Measurements from ENCODE around the gene ZFP69B. TPM values are rescaled to one million over a fixed set of nuclear protein-coding genes. Genes with fewer than 3 reads are reported as not detected.

Gene ZFP69B
- total RNA-seq, 4 donors from 2014 or later, result 0.66 to 0.91 (median 0.79) TPM

DNA sequence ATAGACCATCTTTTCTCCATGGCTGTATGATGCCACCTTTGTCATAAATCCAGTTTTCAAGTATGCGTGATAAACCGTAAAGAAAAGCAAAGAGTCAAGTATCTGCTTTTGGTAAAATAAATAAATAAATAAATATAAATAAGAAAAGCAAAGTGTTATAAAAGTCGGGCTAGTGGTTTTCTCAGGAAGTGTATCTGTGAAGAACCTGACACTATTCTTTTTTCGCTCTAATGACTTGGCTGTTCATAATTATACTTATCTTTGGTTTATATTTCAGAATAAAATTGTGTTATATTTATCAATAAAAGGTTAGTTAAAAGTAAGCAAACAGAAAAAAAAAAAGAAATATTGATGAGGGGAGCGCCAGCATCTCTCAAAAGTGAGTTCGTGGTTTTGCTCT is 57.7 kb downstream of the ZFP69B start:
- 63% methylated on average over 6 of the region's 6 CpGs for WGBS
- intact Hi-C loops (cut with DNase I), result no loop called here
- DNase-seq (ENCODE audit: extremely low spot score), result no peak

DNA sequence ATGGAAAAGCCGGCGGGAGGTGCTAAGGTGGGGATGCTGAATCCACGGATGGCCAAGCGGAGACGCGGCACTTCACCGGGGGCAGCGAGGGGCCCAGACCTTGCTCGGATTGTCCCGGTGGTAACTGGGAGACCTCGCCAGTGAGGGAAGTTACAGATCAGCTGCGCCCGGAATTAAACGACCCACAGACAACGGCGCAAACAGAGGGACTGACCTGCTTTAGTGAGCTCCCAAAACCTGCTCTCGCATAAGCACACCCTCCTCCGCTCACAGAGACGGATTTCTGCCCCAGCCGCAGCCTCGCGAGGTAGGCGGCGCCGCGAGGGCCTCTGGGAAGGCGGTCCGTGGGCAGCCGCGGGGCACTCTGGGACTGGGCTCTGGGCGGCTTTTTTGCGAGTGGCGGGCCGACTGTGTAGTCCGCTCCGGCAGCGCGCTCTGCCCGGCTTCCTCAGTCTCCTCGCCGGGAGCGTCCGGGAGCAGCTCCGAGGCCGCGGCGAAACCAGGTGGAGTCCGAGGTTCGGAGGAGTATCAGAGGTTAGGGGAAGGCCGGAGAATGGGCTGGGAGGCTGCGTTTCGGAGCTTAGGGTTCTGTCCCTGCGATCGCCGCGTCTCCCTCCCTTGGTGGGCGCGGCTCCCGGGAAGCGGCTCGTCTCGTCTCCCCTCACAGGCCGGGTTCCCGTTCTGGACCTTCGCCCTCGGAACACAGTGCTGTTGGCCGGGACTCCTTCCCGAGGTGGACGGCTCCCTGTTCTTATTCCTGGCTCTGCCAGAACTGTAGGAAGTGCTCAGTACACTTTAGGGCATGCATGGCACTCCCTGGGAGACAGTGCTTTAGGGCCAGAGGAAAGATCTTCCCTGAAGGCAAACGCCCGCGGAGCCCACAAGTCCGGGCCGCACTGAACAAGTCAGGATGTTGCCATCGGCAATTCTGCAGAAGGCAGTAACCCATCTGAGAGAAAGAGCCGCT is 58.4 kb downstream of the ZFP69B start, which contains the start of gene EXO5:
Gene EXO5, plus strand, starts transcription at position 393 of the 967 bp plus-strand sequence. CDS start 5,778 bp downstream, outside the sequence.
- no peak for TF ChIP-seq POLR2A (IDR thresholded peaks at IDR 0.05; ENCODE audit: low read depth)
- TF ChIP-seq EP300 (IDR thresholded peaks at IDR 0.05), result no peak
- TF ChIP-seq, protein P1, sequence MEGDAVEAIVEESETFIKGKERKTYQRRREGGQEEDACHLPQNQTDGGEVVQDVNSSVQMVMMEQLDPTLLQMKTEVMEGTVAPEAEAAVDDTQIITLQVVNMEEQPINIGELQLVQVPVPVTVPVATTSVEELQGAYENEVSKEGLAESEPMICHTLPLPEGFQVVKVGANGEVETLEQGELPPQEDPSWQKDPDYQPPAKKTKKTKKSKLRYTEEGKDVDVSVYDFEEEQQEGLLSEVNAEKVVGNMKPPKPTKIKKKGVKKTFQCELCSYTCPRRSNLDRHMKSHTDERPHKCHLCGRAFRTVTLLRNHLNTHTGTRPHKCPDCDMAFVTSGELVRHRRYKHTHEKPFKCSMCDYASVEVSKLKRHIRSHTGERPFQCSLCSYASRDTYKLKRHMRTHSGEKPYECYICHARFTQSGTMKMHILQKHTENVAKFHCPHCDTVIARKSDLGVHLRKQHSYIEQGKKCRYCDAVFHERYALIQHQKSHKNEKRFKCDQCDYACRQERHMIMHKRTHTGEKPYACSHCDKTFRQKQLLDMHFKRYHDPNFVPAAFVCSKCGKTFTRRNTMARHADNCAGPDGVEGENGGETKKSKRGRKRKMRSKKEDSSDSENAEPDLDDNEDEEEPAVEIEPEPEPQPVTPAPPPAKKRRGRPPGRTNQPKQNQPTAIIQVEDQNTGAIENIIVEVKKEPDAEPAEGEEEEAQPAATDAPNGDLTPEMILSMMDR (IDR thresholded peaks at IDR 0.05), result peak in 1 of 3 experiments; percentile 8
- TF ChIP-seq POLR2AphosphoS5 (IDR thresholded peaks at IDR 0.05), result peak; percentile 79 to 88
- H3K27ac ChIP-seq (replicated peaks in 1 of 4), result peak within 1 kb of the TSS; percentile 73 to 84 (median 78)
- no peaks in the 10 kb centered on the region for H3K36me3 ChIP-seq
- H3K4me3 ChIP-seq, result peak within 1 kb of the TSS; percentile 72 to 84 (median 76)
- peaks cover 16 to 22% (median 18%) of the 10 kb centered on the region in 4 donors for H3K4me1 ChIP-seq
- peaks cover 0 to 5% (median 0%) of the 10 kb centered on the region in 4 donors for H3K9me3 ChIP-seq
- 2% methylated on average over 21 of the region's 76 CpGs for WGBS
- intact Hi-C loops (cut with DNase I), result no loop called here
- peak; percentile 94 for DNase-seq (ENCODE audit: extremely low spot score)
- H3K27me3 ChIP-seq, result no peaks in the 10 kb centered on the region

More for the DNA sequence above, 57.7 kb downstream of the ZFP69B start:
- H3K27me3 ChIP-seq, result no peaks in the 10 kb centered on the region
- TF ChIP-seq POLR2AphosphoS5 (IDR thresholded peaks at IDR 0.05), result no peak
- TF ChIP-seq, protein P1 (IDR thresholded peaks at IDR 0.05), result no peak
- no peak for TF ChIP-seq EP300 (IDR thresholded peaks at IDR 0.05)
- no peak for TF ChIP-seq POLR2A (IDR thresholded peaks at IDR 0.05; ENCODE audit: low read depth)
- no peaks in the 10 kb centered on the region for H3K36me3 ChIP-seq
- H3K9me3 ChIP-seq, result peaks cover 0 to 11% (median under 1%) of the 10 kb centered on the region in 4 donors
- peak overlapping the region; percentile 73 to 84 (median 78) for H3K27ac ChIP-seq (replicated peaks in 1 of 4)
- H3K4me3 ChIP-seq, result peak overlapping the region; percentile 72 to 84 (median 76)
- peaks cover 16 to 22% (median 18%) of the 10 kb centered on the region in 4 donors for H3K4me1 ChIP-seq

Other genes with a start within 250 kb of the ZFP69B start
- gene TMCO2, start 202.5 kb upstream of the ZFP69B start, total RNA-seq, result not detected
- 10 to 100 TPM; 37.4 to 49.8 (median 48.9) TPM for gene ZMPSTE24, start 192.2 kb upstream of the ZFP69B start, total RNA-seq
- gene COL9A2, start 133.2 kb upstream of the ZFP69B start, total RNA-seq, result 1 to 10 TPM; 1.2 to 2.5 (median 1.7) TPM
- gene SMAP2, start 76.7 kb upstream of the ZFP69B start, total RNA-seq, result 10 to 100 TPM; 20.7 to 39.3 (median 29.2) TPM
- 1 to 10 TPM; 2.5 to 5.8 (median 4.4) TPM for gene ZFP69, start 26.8 kb downstream of the ZFP69B start, total RNA-seq
- gene EXO5, start 58.3 kb downstream of the ZFP69B start, total RNA-seq, result 10 to 100 TPM in 1 of 4 donors, 1 to 10 TPM in 3; 4.6 to 10.2 (median 6.7) TPM
- 1 to 10 TPM; 1.3 to 4.4 (median 3.4) TPM for gene ZNF684, start 81.2 kb downstream of the ZFP69B start, total RNA-seq
- gene RIMS3, start 215.2 kb downstream of the ZFP69B start, total RNA-seq, result 10 to 100 TPM in 2 of 4 donors, 1 to 10 TPM in 2; 5.4 to 15.7 (median 9.2) TPM
- gene NFYC, start 241.2 kb downstream of the ZFP69B start, total RNA-seq, result 10 to 100 TPM; 30.0 to 54.2 (median 46.6) TPM